Right lobe of liver (tissue), 4 donors: ENCODE data around the gene TRMT10B.

Experiments used
- CTCF ChIP-seq, 4 donors: fragments of 200-600 bp in 3 of 4; fragments of 450-650 bp in 1 of 4; IDR thresholded peaks; one replicate each; pipeline versions ENCODE4 v1.5.1 to v1.8.0; 2016 to 2022; ENCODE audit warnings: antibody characterized with exemption in 4 of 4, mild to moderate bottlenecking in 2 of 4
- POLR2A ChIP-seq: fragments of 450-650 bp; IDR thresholded peaks from one replicate; pipeline ENCODE4 v1.6.1; 2017; ENCODE audit warnings: antibody characterized with exemption, mild to moderate bottlenecking
- donor health status: DM: no; HTN: no; CAD: no.
- donor health status: DM: no; HTN: no; CAD: no.
- donor health status: DM: no; HTN: yes; CAD: no.

GRCh38 chr9:37788332-37788731 lies 34.7 kb downstream of the TRMT10B start:
- TF ChIP-seq CTCF (IDR thresholded peaks at IDR 0.05) (no peak), POLR2A (no peak)
